Loucy (cell line): ENCODE data around the gene GOLGA5.
"Not testable (repeated sequence)": the region's sequence is repeated elsewhere in the genome, so short reads cannot be mapped to it uniquely, and the experiment has no call there.

Source experiments
- H2AFZ ChIP-seq: fragments of 200-600 bp; sonication (generic); 2 replicates; pipeline ENCODE4 v1.6.0; 2016; ENCODE audit warnings: antibody characterized with exemption, mild to moderate bottlenecking, low read length, moderate library complexity
- H3F3A ChIP-seq: fragments of 200-600 bp; 2 replicates; pipeline ENCODE4 v1.6.0; 2016; ENCODE audit warnings: antibody characterized with exemption, low read depth, mild to moderate bottlenecking
- H3K27me3 ChIP-seq: fragments of 200-600 bp; sonication (generic); 2 replicates; pipeline ENCODE4 v1.6.1; 2014; ENCODE audit warnings: low read length, mild to moderate bottlenecking; ENCODE audit not compliant: insufficient read depth, poor library complexity, severe bottlenecking
- H3K36me3 ChIP-seq: fragments of 200-600 bp; sonication (generic); 2 replicates; pipeline ENCODE4 v1.6.1; 2016; ENCODE audit warnings: low read length; ENCODE audit not compliant: insufficient read depth
- H3K4me1 ChIP-seq: fragments of 200-600 bp; sonication (generic); 2 replicates; pipeline ENCODE4 v1.5.1; 2014; ENCODE audit warnings: low read length, mild to moderate bottlenecking; ENCODE audit not compliant: insufficient read depth, poor library complexity, severe bottlenecking
- H3K4me2 ChIP-seq: fragments of 200-600 bp; sonication (generic); 2 replicates; pipeline ENCODE4 v1.6.0; 2014; ENCODE audit warnings: antibody characterized with exemption, low read length, low read depth, mild to moderate bottlenecking; ENCODE audit not compliant: poor library complexity, severe bottlenecking
- H3K4me3 ChIP-seq: fragments of 200-600 bp; sonication (generic); 2 replicates; pipeline ENCODE4 v1.5.1; 2014; ENCODE audit warnings: low read length, mild to moderate bottlenecking, mixed read lengths; ENCODE audit not compliant: poor library complexity, severe bottlenecking
- H3K79me2 ChIP-seq: fragments of 200-600 bp; sonication (generic); 2 replicates; pipeline ENCODE4 v1.6.1; 2014; ENCODE audit warnings: low read length; ENCODE audit not compliant: insufficient read depth
- H3K9ac ChIP-seq: fragments of 200-600 bp; sonication (generic); 2 replicates; pipeline ENCODE4 v1.6.0; 2014; ENCODE audit warnings: mild to moderate bottlenecking, low read depth, low read length, moderate library complexity; ENCODE audit not compliant: poor library complexity, severe bottlenecking
- H3K9me2 ChIP-seq: fragments of 200-600 bp; sonication (generic); replicated peaks from 2 replicates; pipeline ENCODE4 v1.6.1; 2016; ENCODE audit warnings: low read depth, low read length, mixed read lengths
- H3K9me3 ChIP-seq: fragments of 200-600 bp; sonication (generic); 2 replicates; pipeline ENCODE4 v1.6.1; 2014; ENCODE audit warnings: mild to moderate bottlenecking, antibody characterized with exemption, low read length, low read depth; ENCODE audit not compliant: insufficient read depth
- H4K20me1 ChIP-seq: fragments of 200-600 bp; sonication (generic); 2 replicates; pipeline ENCODE4 v1.6.0; 2014; ENCODE audit warnings: antibody characterized with exemption, low read length, mild to moderate bottlenecking; ENCODE audit not compliant: insufficient read depth, poor library complexity, severe bottlenecking
- EZH2phosphoT487 ChIP-seq: fragments of 200-600 bp; IDR thresholded peaks from 2 replicates; pipeline ENCODE4 v1.6.1; 2018; ENCODE audit warnings: antibody characterized with exemption, mild to moderate bottlenecking, moderate library complexity, borderline replicate concordance
- TF ChIP-seq, protein P1 (sequence below): fragments of 200-600 bp; sonication (generic); conservative IDR thresholded peaks from 2 replicates; pipeline ENCODE4 v1.5.1; 2014; ENCODE audit warnings: mild to moderate bottlenecking, antibody characterized with exemption, low read length

The GOLGA5 gene

GRCh38 chr14:92847749-92848148 lies 53.6 kb downstream of the GOLGA5 start:
- H2AFZ ChIP-seq, result peak overlapping the region; percentile 21; the same call in 1 of the 2 replicates
- H3K4me2 ChIP-seq, result peak overlapping the region; percentile 59
- peaks cover 46% of the 10 kb centered on the region for H3K4me1 ChIP-seq
- H4K20me1 ChIP-seq, result no peaks in the 10 kb centered on the region
- H3F3A ChIP-seq, result peaks cover 5% of the 10 kb centered on the region; the same call in 1 of the 2 replicates
- H3K9me3 ChIP-seq, result no peaks in the 10 kb centered on the region; the same call in 1 of the 2 replicates
- H3K36me3 ChIP-seq, result no peaks in the 10 kb centered on the region
- H3K27me3 ChIP-seq, result no peaks in the 10 kb centered on the region
- H3K9ac ChIP-seq, result peak overlapping the region; percentile 24
- no peaks in the 10 kb centered on the region for H3K9me2 ChIP-seq
- H3K79me2 ChIP-seq, result no peaks in the 10 kb centered on the region
- no peak for TF ChIP-seq EZH2phosphoT487
- TF ChIP-seq, protein P1, sequence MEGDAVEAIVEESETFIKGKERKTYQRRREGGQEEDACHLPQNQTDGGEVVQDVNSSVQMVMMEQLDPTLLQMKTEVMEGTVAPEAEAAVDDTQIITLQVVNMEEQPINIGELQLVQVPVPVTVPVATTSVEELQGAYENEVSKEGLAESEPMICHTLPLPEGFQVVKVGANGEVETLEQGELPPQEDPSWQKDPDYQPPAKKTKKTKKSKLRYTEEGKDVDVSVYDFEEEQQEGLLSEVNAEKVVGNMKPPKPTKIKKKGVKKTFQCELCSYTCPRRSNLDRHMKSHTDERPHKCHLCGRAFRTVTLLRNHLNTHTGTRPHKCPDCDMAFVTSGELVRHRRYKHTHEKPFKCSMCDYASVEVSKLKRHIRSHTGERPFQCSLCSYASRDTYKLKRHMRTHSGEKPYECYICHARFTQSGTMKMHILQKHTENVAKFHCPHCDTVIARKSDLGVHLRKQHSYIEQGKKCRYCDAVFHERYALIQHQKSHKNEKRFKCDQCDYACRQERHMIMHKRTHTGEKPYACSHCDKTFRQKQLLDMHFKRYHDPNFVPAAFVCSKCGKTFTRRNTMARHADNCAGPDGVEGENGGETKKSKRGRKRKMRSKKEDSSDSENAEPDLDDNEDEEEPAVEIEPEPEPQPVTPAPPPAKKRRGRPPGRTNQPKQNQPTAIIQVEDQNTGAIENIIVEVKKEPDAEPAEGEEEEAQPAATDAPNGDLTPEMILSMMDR, result no peak
- H3K4me3 ChIP-seq, result no peak overlapping the region

GRCh38 chr14:92848887-92849286 lies 54.8 kb downstream of the GOLGA5 start:
- no peaks in the 10 kb centered on the region for H3K27me3 ChIP-seq
- H3K9me3 ChIP-seq, result no peaks in the 10 kb centered on the region; the same call in 1 of the 2 replicates
- peak overlapping the region; percentile 60 for H3K4me2 ChIP-seq
- no peaks in the 10 kb centered on the region for H4K20me1 ChIP-seq
- H3K4me1 ChIP-seq, result peaks cover 46% of the 10 kb centered on the region
- H3K4me3 ChIP-seq, result peak overlapping the region; percentile 24
- TF ChIP-seq, protein P1, result no peak
- no peak for TF ChIP-seq EZH2phosphoT487
- H3K9me2 ChIP-seq, result no peaks in the 10 kb centered on the region
- H3K9ac ChIP-seq, result no peak overlapping the region
- H3K79me2 ChIP-seq, result no peaks in the 10 kb centered on the region
- no peaks in the 10 kb centered on the region for H3K36me3 ChIP-seq
- peaks cover 5% of the 10 kb centered on the region; the same call in 1 of the 2 replicates for H3F3A ChIP-seq
- H2AFZ ChIP-seq, result no peak overlapping the region

DNA sequence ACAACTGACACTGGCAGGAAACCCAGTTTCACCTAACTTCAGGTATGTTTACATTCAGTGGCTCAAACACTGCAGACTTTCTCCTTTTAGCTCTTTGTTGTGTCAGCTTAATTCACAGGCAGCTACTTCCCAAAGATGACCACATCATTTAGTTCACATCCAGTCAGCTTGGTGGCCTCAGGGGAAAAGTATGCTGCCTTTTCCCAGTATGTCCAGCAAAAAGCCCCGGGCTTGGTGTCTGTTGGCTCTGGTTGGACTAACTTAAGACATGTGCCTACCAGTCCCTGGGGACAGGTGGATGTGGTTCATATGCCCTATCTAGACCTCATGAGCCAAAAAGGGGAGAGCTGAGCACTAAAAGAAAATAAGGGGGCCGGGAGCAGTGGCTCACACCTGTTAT lies 56.4 kb downstream of the GOLGA5 start:
- H3F3A ChIP-seq, result peaks cover 5% of the 10 kb centered on the region; the same call in 1 of the 2 replicates
- H3K4me3 ChIP-seq, result no peak overlapping the region
- H3K27me3 ChIP-seq, result no peaks in the 10 kb centered on the region
- TF ChIP-seq EZH2phosphoT487, result no peak
- TF ChIP-seq, protein P1, result no peak
- H2AFZ ChIP-seq, result no peak overlapping the region
- H3K9me3 ChIP-seq, result no peaks in the 10 kb centered on the region; the same call in 1 of the 2 replicates
- H3K36me3 ChIP-seq, result no peaks in the 10 kb centered on the region
- H3K4me2 ChIP-seq, result no peak overlapping the region
- H3K79me2 ChIP-seq, result no peaks in the 10 kb centered on the region
- H4K20me1 ChIP-seq, result no peaks in the 10 kb centered on the region
- H3K4me1 ChIP-seq, result peaks cover 46% of the 10 kb centered on the region
- H3K9ac ChIP-seq, result no peak overlapping the region
- no peaks in the 10 kb centered on the region for H3K9me2 ChIP-seq

GRCh38 chr14:92853136-92853535 lies 59.0 kb downstream of the GOLGA5 start:
- not testable (repeated sequence) for H3K4me3 ChIP-seq, H3K9me2 ChIP-seq, H4K20me1 ChIP-seq, H2AFZ ChIP-seq, H3K79me2 ChIP-seq, H3F3A ChIP-seq, H3K27me3 ChIP-seq, H3K9ac ChIP-seq, H3K9me3 ChIP-seq, H3K4me2 ChIP-seq, H3K36me3 ChIP-seq
- peaks cover 24% of the 10 kb centered on the region for H3K4me1 ChIP-seq
